Right lobe of liver (tissue), 6 donors: ENCODE data around the gene NOL11. TPM values are rescaled to one million over a fixed set of nuclear protein-coding genes. Genes with fewer than 3 reads are reported as not detected.

Source experiments
- ATAC-seq, 4 donors: fragments of 200-7000 bp; cut with Tn5 transposase; one replicate each; pipeline ENCODE4 v1.9.1; 2020; ENCODE audit warnings: mild to moderate bottlenecking in 4 of 4, moderate library complexity in 4 of 4
- DNase-seq, 3 donors: peaks; one replicate each; pipeline ENCODE4 v3.0.0-alpha.2; 2020
- H3K27ac ChIP-seq, 3 donors: fragments of 200-600 bp; one replicate each; pipeline ENCODE4 v1.8.0; 2022
- H3K27me3 ChIP-seq, 2 donors: fragments of 200-600 bp; one replicate each; pipeline ENCODE4 v1.8.0; 2022
- H3K36me3 ChIP-seq, 4 donors: fragments of 200-600 bp; sonication (generic) in 1 of 4; one replicate each; pipeline versions ENCODE4 v1.5.1 to v1.8.0; 2017 to 2022; ENCODE audit warnings: control low read depth in 1 of 4
- H3K4me1 ChIP-seq, 4 donors: fragments of 200-600 bp; sonication (generic) in 1 of 4; one replicate each; pipeline versions ENCODE4 v1.5.1 to v1.8.0; 2017 to 2022; ENCODE audit warnings: control low read depth in 1 of 4
- H3K4me3 ChIP-seq, 3 donors: fragments of 200-600 bp; one replicate each; pipeline ENCODE4 v1.8.0; 2022
- H3K9me3 ChIP-seq, 4 donors: fragments of 200-600 bp; sonication (generic) in 1 of 4; one replicate each; pipeline versions ENCODE4 v1.5.1 to v1.8.0; 2017 to 2022; ENCODE audit warnings: control low read depth in 1 of 4
- CTCF ChIP-seq, 4 donors: fragments of 200-600 bp in 3 of 4; fragments of 450-650 bp in 1 of 4; IDR thresholded peaks; one replicate each; pipeline versions ENCODE4 v1.5.1 to v1.8.0; 2016 to 2022; ENCODE audit warnings: antibody characterized with exemption in 4 of 4, mild to moderate bottlenecking in 2 of 4
- POLR2A ChIP-seq: fragments of 450-650 bp; IDR thresholded peaks from one replicate; pipeline ENCODE4 v1.6.1; 2017; ENCODE audit warnings: antibody characterized with exemption, mild to moderate bottlenecking
- WGBS: methylation state at CpG from one replicate; pipeline ENCODE4 v1.1.6; 2018; ENCODE audit warnings: low coverage, low lambda C conversion rate; ENCODE audit not compliant: insufficient coverage; ENCODE audit errors: missing lambda C conversion rate; 5-methylcytosine and 5-hydroxymethylcytosine counted together
- intact Hi-C, 2 donors: fragments of 100-400 bp; cut with DNase I; formaldehyde crosslinking; loops; one replicate each; pipeline versions ENCODE4 v1.11.2 to v1.14.1; 2022
- total RNA-seq, 6 experiments: library from RNA; depleted of rRNA in 2 of 6; stranded (reverse); fragments of >200 nt in 2 of 6; fragmentation: NEBNext Ultra II Directional in 3 of 6; extraction: Animal tissue kit (Norgen Biotek cat#: 25700) in 3 of 6; gene quantifications; one replicate each; pipeline versions ENCODE4 v1.1.0 to v1.2.4, GENCODE V29; 2016 to 2023
- donor health status: DM: no; HTN: yes; CAD: no.
- donor health status: DM: no; HTN: no; CAD: no.
- donor health status: DM: no; HTN: no; CAD: no.
- donor health status: DM: no; HTN: yes; CAD: no.
- donor health status: DM: no; HTN: yes; CAD: no.

NOL11 gene
- total RNA-seq, 6 experiments from 2014 or later = 15.8 to 22.1 (median 19.5) TPM

GRCh38 chr17:67676305-67676704, 41.4 kb upstream of the NOL11 start:
- TF ChIP-seq POLR2A = no peak
- no peak for TF ChIP-seq CTCF (IDR thresholded peaks at IDR 0.05)
- DNase-seq (no peak), ATAC-seq (no peak)
- no peak overlapping the region for H3K4me3 ChIP-seq
- H3K36me3 ChIP-seq = no peaks in the 10 kb centered on the region
- no peaks in the 10 kb centered on the region for H3K9me3 ChIP-seq
- H3K27ac ChIP-seq = no peak overlapping the region
- 67% methylated on average over 1 of the region's 4 CpGs for WGBS
- intact Hi-C loops = no loop called here
- no peaks in the 10 kb centered on the region for H3K27me3 ChIP-seq
- no peaks in the 10 kb centered on the region for H3K4me1 ChIP-seq

GRCh38 chr17:67678414-67678813, 39.3 kb upstream of the NOL11 start:
- intact Hi-C loops = no loop called here

GRCh38 chr17:67679225-67679624, 38.5 kb upstream of the NOL11 start:
- Histone ChIP-seq H3K27ac (no peak overlapping the region), H3K9me3 (no peaks in the 10 kb centered on the region), H3K4me3 (no peak overlapping the region), H3K27me3 (no peaks in the 10 kb centered on the region), H3K4me1 (no peaks in the 10 kb centered on the region), H3K36me3 (no peaks in the 10 kb centered on the region)
- WGBS = 93% methylated on average over 2 of the region's 2 CpGs
- intact Hi-C loops = no loop called here
- no peak for ATAC-seq
- no peak for TF ChIP-seq CTCF (IDR thresholded peaks at IDR 0.05)
- no peak for TF ChIP-seq POLR2A
- no peak for DNase-seq

More at GRCh38 chr17:67678414-67678813, 39.3 kb upstream of the NOL11 start:
- 100% methylated on average over 2 of the region's 2 CpGs for WGBS
- no peaks in the 10 kb centered on the region for H3K27me3 ChIP-seq
- no peak for ATAC-seq
- H3K9me3 ChIP-seq = no peaks in the 10 kb centered on the region
- no peaks in the 10 kb centered on the region for H3K36me3 ChIP-seq
- no peak for DNase-seq
- TF ChIP-seq POLR2A = no peak
- H3K27ac ChIP-seq = no peak overlapping the region
- no peaks in the 10 kb centered on the region for H3K4me1 ChIP-seq
- no peak overlapping the region for H3K4me3 ChIP-seq

GRCh38 chr17:67679721-67680120, 38.0 kb upstream of the NOL11 start:
- Histone ChIP-seq H3K4me1 (no peaks in the 10 kb centered on the region), H3K27me3 (no peaks in the 10 kb centered on the region), H3K27ac (no peak overlapping the region), H3K36me3 (no peaks in the 10 kb centered on the region), H3K9me3 (no peaks in the 10 kb centered on the region), H3K4me3 (no peak overlapping the region)
- intact Hi-C loops = no loop called here
- TF ChIP-seq CTCF (IDR thresholded peaks at IDR 0.05) (no peak), POLR2A (no peak)
- WGBS = 88% methylated on average over 6 of the region's 6 CpGs
- DNase-seq (no peak), ATAC-seq (no peak)

DNA sequence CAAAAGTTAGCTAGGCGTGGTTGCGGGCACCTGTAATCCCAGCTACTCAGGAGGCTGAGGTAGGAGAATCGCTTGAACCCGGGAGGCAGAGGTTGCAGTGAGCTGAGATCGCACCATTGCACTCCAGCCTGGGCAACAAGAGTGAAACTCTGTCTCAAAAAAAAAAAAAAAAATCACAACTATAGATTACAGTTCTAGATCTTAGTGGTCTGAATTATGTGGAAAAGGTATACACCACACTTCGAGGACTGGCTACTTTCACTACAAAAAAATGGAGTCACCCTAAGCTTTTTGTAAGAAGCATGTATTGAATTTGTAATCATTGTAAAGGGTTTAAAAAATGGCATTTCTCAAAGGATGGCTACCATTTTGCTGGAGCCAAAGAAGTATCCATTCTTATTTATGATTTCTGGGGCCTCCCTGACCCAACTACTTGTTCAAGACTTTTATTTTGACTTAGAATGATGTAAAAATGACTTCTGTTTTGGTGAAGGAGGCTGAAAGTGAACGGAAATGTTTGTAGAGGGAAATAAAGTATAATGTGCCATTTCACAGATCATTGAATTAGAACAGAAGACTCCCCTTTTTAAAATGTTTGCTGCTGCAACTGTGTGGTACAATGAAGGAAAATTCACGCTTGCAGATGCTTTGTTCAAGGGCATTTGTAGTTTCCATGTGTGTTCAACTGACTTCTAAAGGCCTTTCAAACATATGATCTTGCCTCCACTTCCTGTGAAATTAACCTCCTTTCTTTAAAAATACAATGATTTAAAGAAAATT, 37.1 kb upstream of the NOL11 start:
- Histone ChIP-seq H3K36me3 (no peaks in the 10 kb centered on the region), H3K4me1 (no peaks in the 10 kb centered on the region), H3K27ac (no peak overlapping the region), H3K4me3 (no peak overlapping the region), H3K27me3 (no peaks in the 10 kb centered on the region), H3K9me3 (no peaks in the 10 kb centered on the region)
- ATAC-seq (no peak), DNase-seq (no peak)
- intact Hi-C loops = no loop called here
- WGBS = 86% methylated on average over 4 of the region's 8 CpGs
- TF ChIP-seq POLR2A (no peak), CTCF (IDR thresholded peaks at IDR 0.05) (no peak)
